Activated T-cell treated with anti-CD3 and anti-CD28 coated beads, Interleukin-2, amount 50 U/mL, for 4 hours (primary cell): Measurements from ENCODE around the gene CAMK2B. TPM values are rescaled to one million over a fixed set of nuclear protein-coding genes. Genes with fewer than 3 reads are reported as not detected.

ENCODE experiments used
- ATAC-seq, 2 donors: fragments of 200-7000 bp; cut with Tn5 transposase; one replicate each; pipeline ENCODE4 v1.10.0; 2021
- DNase-seq: peaks from one replicate; pipeline ENCODE4 v3.0.0-alpha.2; 2020
- H3K27me3 Mint-ChIP-seq: one replicate; pipeline ENCODE4 v1.8.0; 2021; ENCODE audit warnings: low read depth, mixed read lengths
- H3K36me3 Mint-ChIP-seq: one replicate; pipeline ENCODE4 v1.8.0; 2022; ENCODE audit warnings: mixed read lengths; ENCODE audit not compliant: insufficient read depth
- H3K4me1 Mint-ChIP-seq: one replicate; pipeline ENCODE4 v1.8.0; 2021; ENCODE audit warnings: low read depth, mixed read lengths
- H3K4me3 Mint-ChIP-seq: one replicate; pipeline ENCODE4 v1.8.0; 2021; ENCODE audit warnings: mild to moderate bottlenecking, moderate library complexity, mixed read lengths
- H3K9me3 Mint-ChIP-seq: one replicate; pipeline ENCODE4 v1.8.0; 2021; ENCODE audit warnings: mixed read lengths
- total RNA-seq, 3 donors: library from RNA; stranded (reverse); gene quantifications; one replicate each; pipeline ENCODE4 v1.2.1, GENCODE V29; 2021

The CAMK2B gene
- total RNA-seq, 3 donors from 2014 or later, result 0.33 to 1.8 (median 1.6) TPM

DNA sequence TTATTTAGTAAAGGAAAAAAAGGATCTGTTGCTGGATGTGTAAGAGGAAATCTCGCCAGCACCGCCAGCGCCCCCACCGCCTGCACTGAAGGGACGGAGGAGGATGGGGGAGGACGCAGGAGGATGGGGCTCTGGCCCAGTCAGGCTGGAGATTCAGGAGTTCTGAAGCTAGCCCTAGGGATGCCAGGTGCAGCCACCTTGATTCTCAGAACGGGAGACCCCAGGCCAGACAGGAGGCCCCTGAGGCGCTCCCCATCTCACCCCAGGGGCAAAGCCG is 1.3 kb downstream of the CAMK2B start:
- peaks cover 43% of the 10 kb centered on the region for H3K27me3 Mint-ChIP-seq
- no peaks in the 10 kb centered on the region for H3K36me3 Mint-ChIP-seq
- DNase-seq (no peak), ATAC-seq (no peak)
- H3K4me3 Mint-ChIP-seq, result peak overlapping the region; percentile 47
- H3K9me3 Mint-ChIP-seq, result no peaks in the 10 kb centered on the region
- peaks cover 9% of the 10 kb centered on the region for H3K4me1 Mint-ChIP-seq

DNA sequence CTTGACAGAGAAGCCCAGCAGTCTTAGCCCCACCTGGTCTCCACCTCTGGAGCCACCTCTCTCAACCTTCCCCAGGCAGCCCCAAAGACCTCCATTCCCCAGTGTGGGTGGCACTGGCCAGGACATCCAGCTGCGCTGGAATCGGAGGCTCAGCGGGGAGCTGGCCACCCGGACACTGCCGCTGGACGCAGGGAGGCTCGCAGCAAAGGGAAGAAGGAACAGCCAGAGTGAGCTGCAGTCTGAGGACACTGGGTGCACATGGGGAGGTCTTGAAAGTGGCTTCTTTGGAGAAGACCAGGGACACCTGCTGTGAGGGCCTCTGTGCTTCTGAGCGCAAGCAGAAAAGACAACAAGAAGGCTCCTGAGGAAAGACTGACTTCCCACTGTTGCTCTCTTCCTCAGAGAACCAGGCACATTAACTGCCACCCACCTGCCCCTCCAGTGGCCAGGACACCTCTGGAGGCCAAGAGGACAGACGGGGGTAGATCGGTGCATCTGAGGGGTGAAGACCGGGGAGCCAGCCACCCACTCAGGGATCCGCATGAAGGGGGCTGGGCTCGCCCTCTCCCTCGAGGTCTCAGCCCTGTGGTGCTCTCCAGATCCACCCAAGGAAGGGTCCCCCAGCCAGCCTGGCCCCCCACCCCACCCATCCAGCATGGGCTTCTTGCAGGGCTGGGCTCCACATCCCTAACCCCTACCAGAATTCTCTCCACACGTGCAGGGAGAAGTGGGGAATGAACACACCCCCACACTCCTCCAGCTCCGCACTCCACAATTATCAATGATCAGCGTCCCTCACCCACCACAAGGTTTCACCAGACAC is 1.8 kb downstream of the CAMK2B start:
- H3K9me3 Mint-ChIP-seq, result no peaks in the 10 kb centered on the region
- H3K27me3 Mint-ChIP-seq, result peaks cover 43% of the 10 kb centered on the region
- H3K36me3 Mint-ChIP-seq, result no peaks in the 10 kb centered on the region
- DNase-seq (no peak), ATAC-seq (no peak)
- peak overlapping the region; percentile 24 for H3K4me3 Mint-ChIP-seq
- peaks cover 9% of the 10 kb centered on the region for H3K4me1 Mint-ChIP-seq

DNA sequence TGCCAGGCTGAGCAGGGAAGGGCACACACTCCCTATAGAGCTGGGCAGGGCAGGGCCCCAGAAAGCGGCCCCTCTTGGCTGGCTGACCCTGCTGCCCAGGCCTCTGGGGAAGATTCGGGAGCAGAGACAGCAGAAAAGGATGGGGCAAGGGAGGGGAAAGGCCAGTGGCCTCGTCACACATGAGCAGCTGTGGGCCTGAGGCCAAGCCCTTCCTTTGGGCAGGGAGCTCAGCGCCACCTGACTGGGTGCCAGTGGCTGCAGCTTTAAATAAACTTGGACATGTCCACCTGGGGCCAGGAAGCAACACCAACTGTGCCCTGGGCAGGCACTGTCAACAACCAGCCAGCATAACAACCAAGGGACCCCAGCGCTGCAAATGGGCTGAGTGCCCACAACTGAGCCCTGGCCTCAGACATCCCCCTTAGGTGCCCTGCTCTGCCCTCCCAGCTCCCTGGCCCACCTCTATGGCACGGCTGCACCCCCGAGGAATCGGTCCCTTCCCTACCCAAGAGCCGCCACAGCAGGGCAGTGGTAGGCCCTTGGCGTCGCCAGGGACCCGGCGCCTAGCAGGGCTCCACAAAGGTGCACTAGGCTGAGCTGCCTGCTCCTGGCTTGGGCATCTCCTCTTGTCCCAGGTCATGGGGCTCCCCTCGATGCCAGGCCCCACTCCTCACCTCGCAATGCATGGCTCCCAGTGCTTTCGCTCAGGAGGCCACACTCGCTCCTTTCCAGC is 2.6 kb downstream of the CAMK2B start:
- ATAC-seq, result no peak
- Mint-ChIP-seq H3K9me3 (no peaks in the 10 kb centered on the region), H3K4me3 (peak overlapping the region; percentile 24), H3K4me1 (peaks cover 9% of the 10 kb centered on the region), H3K27me3 (peaks cover 43% of the 10 kb centered on the region), H3K36me3 (no peaks in the 10 kb centered on the region)
- no peak for DNase-seq

DNA sequence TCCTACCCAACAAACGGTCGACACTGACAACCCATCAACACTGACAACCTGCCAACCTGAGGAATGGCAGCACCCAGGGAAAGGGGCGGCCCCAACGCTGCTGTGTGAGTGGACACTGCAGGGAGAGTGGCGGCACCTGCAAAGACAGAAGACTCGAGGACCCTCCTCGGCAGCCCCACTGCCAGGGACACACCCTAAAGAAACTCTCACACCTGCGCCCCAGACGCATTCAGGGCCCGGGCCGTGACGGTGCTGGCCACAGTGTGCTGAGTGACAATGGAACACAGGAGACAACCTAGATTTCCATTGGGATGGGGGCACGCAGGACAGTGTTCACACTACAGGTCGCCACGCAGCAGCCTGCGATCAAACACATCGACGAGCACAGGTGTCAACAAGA is 3.6 kb downstream of the CAMK2B start:
- Mint-ChIP-seq H3K27me3 (peaks cover 39% of the 10 kb centered on the region), H3K36me3 (no peaks in the 10 kb centered on the region)
- ATAC-seq, result no peak

DNA sequence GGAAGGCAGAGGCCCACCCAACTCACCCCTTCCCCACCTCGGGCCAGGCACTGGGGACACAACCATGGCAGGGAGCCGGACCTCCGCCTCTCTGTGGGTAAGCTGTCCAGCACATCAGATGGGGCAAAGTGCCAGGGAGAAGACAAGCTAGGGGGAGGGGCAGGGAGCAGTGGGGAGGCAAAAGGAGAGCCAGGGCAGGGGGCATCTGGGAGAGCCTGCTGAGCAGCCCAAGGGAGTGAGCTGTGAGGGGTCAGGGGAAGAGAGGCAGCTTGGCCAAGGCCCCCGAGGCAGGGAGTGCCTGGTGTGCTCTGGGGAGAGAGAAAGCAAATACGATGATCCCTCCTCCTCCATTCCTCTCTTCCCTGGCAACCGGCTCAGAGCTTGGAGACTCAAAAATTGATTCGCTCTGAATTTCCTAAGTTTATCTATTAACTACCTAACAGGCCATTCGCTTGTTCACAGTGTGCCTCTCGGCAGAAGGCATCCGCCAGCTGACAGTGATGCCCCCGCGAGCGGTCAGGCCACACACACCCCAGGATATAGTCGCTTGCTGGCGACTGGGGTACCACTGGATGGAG is 4.5 kb downstream of the CAMK2B start:
- no peak for ATAC-seq
- Mint-ChIP-seq H3K4me3 (no peak overlapping the region), H3K9me3 (no peaks in the 10 kb centered on the region), H3K4me1 (peaks cover 8% of the 10 kb centered on the region), H3K36me3 (no peaks in the 10 kb centered on the region), H3K27me3 (peaks cover 35% of the 10 kb centered on the region)
- DNase-seq, result no peak

More for the DNA sequence above, 3.6 kb downstream of the CAMK2B start:
- peaks cover 9% of the 10 kb centered on the region for H3K4me1 Mint-ChIP-seq
- H3K9me3 Mint-ChIP-seq, result no peaks in the 10 kb centered on the region
- H3K4me3 Mint-ChIP-seq, result no peak overlapping the region
- DNase-seq, result no peak

DNA sequence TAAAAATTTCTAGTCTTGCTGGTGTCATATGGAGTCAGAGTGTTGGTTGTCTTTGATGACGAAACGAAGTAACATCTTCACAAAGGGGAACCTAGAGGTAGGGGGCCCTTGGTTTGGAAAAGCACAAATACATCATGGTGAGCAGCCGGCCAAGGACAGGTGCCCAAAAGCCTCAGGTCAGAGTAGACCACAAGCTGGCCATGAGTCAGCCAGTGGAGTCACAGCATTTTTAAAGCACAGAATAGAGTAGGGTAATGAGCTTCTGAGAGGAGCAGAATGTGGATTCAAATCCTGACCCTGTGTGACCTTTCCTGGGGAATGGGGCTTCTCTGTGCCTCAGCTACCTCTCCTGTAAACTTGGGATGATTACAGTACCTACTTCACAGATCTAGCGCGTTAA is 5.3 kb downstream of the CAMK2B start:
- Mint-ChIP-seq H3K27me3 (peaks cover 33% of the 10 kb centered on the region), H3K36me3 (no peaks in the 10 kb centered on the region), H3K9me3 (no peaks in the 10 kb centered on the region), H3K4me3 (no peak overlapping the region), H3K4me1 (peaks cover 6% of the 10 kb centered on the region)
- ATAC-seq (no peak), DNase-seq (no peak)

DNA sequence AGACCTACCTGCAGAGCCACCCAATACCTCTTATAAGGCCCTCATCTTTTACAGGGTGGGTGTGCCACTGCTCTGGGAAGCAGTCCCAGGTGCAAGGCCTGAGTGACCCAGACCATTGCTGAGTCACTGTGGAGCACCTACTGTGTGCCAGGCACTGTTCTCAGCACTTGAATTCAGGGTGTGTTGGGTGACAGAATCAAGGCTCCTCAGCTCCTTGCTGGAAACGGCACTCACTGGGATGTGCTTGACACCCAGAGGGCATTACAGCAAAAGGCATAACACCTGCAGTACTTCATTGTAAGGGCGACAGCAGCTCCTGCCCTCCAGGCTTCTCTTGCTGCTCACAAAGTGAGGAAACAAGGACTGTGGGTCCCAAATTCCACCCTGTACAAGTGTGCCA is 7.1 kb downstream of the CAMK2B start:
- no peak for ATAC-seq
- no peaks in the 10 kb centered on the region for H3K9me3 Mint-ChIP-seq
- DNase-seq, result no peak
- H3K4me1 Mint-ChIP-seq, result no peaks in the 10 kb centered on the region
- H3K27me3 Mint-ChIP-seq, result peaks cover 20% of the 10 kb centered on the region
- no peaks in the 10 kb centered on the region for H3K36me3 Mint-ChIP-seq
- H3K4me3 Mint-ChIP-seq, result no peak overlapping the region

DNA sequence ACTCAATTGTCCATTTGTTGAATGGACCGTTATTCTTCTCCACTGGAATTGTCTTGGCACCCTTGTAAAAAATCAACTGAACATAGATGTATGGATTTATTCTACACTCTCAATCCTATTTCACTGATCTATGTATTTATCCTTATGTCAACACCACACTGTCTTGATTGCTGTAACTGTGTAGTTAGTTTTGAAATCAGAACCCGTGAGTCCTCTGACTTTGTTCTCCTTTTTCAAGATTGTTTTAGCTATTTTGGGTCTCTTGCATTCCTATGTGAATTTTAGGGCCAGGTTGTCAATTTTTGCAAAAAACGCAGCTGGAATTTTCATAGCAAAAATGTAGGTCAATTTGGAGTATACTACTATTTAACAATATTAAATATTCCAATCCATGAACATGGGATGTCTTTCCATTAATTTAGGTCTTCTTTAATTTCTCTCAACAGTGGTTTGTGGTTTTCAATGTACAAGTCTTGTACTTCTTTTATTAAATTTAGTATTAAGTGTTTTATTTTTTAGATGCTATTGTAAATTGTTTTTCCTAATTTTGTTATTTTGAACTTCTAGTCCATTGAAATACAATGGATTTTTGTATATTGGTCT is 10.0 kb downstream of the CAMK2B start:
- ATAC-seq (no peak), DNase-seq (no peak)
- no peaks in the 10 kb centered on the region for H3K9me3 Mint-ChIP-seq
- H3K27me3 Mint-ChIP-seq, result peaks cover 17% of the 10 kb centered on the region
- no peaks in the 10 kb centered on the region for H3K36me3 Mint-ChIP-seq
- H3K4me1 Mint-ChIP-seq, result no peaks in the 10 kb centered on the region
- no peak overlapping the region for H3K4me3 Mint-ChIP-seq

DNA sequence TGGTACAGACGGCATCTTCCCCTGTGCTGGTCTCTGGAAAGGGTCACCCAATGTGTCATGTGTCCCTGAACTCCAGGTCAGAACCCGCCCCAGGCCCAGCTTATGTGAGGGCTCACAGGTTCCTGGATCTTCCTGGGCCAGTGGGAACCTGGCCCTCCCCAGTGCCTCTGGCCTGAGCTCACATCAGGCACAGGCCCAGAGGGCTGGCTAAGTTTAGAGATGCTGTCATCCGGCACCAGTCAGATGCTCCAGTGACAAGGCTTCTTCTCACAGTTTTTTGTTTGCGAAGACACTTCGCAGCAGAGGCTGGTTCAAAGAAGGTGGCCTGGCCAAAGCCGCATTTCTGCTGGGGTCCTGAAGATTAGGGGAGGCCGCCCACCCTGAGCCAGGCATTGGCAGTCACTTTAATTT is 11.8 kb downstream of the CAMK2B start:
- H3K4me1 Mint-ChIP-seq, result peaks cover 5% of the 10 kb centered on the region
- H3K4me3 Mint-ChIP-seq, result no peak overlapping the region
- H3K9me3 Mint-ChIP-seq, result no peaks in the 10 kb centered on the region
- H3K36me3 Mint-ChIP-seq, result no peaks in the 10 kb centered on the region
- ATAC-seq (no peak), DNase-seq (no peak)
- peaks cover 19% of the 10 kb centered on the region for H3K27me3 Mint-ChIP-seq

DNA sequence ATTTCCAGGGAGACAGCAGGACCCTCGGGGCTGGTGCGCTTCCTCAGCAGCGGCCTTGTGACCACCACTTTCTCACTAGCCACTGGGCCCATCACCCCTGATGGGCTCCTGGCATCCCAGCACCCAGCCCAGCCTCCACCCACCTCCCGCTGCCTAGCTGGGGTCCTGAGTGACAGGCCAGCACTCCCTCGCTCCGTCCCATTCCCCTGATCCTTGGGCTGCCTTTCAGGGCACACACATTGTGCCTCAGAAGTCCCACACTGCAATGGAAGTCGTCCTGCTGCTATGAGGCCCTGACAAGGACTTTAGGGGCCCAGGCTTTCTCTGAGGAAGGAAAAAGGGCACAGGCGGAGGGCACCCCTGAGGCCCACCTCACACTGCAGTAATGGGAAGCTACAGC is 12.4 kb downstream of the CAMK2B start:
- Mint-ChIP-seq H3K36me3 (no peaks in the 10 kb centered on the region), H3K4me1 (peaks cover 5% of the 10 kb centered on the region), H3K4me3 (no peak overlapping the region), H3K27me3 (peaks cover 22% of the 10 kb centered on the region), H3K9me3 (no peaks in the 10 kb centered on the region)
- DNase-seq (no peak), ATAC-seq (no peak)

DNA sequence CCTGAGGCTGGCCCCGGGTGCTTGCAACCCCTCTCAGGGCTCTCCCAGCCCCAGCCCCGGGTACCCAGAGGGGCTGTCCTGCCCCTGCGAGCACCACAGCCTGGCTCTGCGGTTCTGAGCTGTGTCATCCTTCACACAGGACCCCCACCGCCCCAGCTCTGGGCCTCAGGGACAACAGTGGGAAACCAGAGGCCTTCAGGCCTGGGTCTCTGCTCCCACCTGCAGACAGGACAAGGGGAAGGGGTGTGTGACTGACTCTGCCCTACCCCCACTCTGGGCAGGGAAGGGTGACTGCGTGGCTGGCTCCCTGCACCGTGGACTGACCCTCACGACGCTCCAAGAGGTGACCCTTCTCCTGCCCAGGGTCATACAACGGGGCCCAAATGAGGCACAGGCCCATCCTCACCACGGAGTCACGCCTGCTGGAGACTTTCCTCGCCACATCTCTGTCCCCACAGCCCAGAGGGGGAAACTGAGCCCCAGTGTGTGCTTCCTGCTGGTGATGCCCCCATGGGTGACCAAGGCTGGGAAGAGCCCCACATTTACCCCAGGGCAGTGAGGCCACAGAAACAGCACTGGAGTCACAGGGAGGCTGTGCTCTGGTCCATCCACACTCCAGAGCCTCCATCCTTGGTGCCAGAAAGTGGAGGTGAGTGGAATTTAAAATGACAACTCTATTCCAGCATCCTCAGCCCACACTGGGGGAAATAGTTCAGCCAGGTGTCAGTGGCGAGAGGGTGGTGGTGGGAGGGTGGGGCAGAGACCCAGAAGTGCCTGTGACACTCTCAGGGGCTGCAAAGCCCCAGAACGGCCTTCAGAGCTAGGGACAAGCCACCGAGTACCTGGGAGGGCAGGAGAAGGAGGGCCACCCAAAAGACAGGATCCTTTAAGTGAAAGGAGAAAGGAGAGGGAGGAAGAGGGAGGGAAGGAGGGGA is 13.6 kb downstream of the CAMK2B start:
- DNase-seq, result no peak

DNA sequence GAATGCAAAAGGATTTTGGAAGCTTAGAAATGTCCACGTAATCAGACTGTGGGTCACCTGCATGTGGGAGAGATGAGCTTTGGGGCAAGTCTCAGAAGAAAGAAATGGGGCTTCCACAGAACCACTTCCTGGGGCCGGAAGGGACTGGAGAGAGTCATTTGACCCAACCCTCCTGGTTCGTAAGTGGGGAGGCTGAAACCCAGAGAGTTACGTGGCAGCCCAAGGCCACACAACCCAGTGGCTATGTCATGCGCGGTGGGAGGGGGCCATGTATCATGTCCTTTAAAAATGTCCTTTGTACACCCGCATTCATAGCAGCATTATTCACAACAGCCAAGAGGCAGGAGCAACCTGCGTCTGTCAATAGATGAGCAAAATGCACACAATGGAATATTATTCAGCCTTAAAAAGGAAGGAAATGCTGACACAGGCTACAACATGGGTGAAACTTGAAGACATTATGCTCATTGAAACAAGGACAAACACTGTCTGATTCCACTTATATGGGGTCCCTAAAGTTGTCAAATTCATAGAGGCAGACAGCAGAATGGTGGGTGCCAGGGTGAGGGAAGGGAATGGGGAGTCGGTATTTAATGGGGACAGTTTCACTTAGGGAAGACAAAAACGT is 15.1 kb downstream of the CAMK2B start:
- no peaks in the 10 kb centered on the region for H3K9me3 Mint-ChIP-seq
- peaks cover 6% of the 10 kb centered on the region for H3K4me1 Mint-ChIP-seq
- peak overlapping the region; percentile 48 for H3K4me3 Mint-ChIP-seq

More for the DNA sequence above, 13.6 kb downstream of the CAMK2B start:
- Mint-ChIP-seq H3K27me3 (peaks cover 22% of the 10 kb centered on the region), H3K36me3 (no peaks in the 10 kb centered on the region), H3K4me3 (no peak overlapping the region), H3K4me1 (peaks cover 5% of the 10 kb centered on the region), H3K9me3 (no peaks in the 10 kb centered on the region)
- ATAC-seq, result no peak

DNA sequence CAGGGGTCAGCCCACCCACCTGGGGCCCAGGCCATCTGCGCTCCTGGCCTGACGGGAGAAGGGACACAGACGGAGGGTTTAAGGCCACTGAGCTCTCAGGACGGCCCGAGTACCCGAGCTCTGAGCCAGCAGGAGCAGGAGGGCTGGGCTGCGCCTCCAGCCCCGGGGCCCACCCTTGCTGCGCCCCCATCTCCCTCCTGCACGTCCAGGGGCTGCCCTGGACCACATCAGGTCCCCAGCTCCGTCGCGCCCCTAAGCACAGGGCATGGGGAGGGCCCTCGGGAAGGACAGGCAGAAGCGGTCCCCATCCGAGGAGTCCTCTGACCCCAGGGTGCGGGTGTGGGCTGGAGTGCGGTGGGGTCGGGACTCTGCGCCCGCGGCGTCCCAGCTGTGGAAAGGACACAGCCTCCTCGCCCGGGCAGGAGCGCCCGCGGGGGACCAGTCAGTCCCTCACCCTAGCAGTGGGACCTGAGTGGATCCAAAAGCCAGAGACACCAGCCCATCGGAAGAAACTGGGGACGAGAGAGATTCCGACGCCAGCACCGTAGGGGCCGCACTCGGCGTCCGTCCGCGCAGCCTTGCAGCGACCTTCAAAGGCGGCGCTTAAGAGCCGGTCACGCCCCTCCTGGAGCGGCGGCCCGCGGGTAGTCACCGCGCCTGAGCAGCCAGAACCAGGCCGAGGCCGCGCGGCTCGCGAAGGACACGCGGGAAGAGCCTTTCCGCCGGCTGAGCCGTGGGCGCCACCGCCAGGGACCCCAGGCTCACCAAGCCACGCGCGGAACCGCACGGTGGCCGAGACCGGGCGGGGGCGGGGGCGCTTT is 15.9 kb downstream of the CAMK2B start:
- H3K9me3 Mint-ChIP-seq, result no peaks in the 10 kb centered on the region
- ATAC-seq (peak; percentile 90 to 95), DNase-seq (peak; percentile 19)
- H3K36me3 Mint-ChIP-seq, result no peaks in the 10 kb centered on the region
- H3K4me1 Mint-ChIP-seq, result peaks cover 6% of the 10 kb centered on the region
- H3K27me3 Mint-ChIP-seq, result peaks cover 20% of the 10 kb centered on the region
- peak overlapping the region; percentile 48 for H3K4me3 Mint-ChIP-seq

More for the DNA sequence above, 15.1 kb downstream of the CAMK2B start:
- Mint-ChIP-seq H3K27me3 (peaks cover 20% of the 10 kb centered on the region), H3K36me3 (no peaks in the 10 kb centered on the region)
- ATAC-seq (no peak), DNase-seq (no peak)
